HG02970 (cell line): ENCODE measurements around the gene DNAJB1.

Source experiments
- ATAC-seq: cut with Tn5 transposase; IDR thresholded peaks from one replicate; pipeline ENCODE4 v1.9.1; 2021; ENCODE audit warnings: mild to moderate bottlenecking, moderate library complexity, moderate number of reproducible peaks; ENCODE audit not compliant: unreplicated experiment, low FRiP score

Gene DNAJB1

GRCh38 chr19:14497228-14497921 lies 20.8 kb downstream of the DNAJB1 start:
- ATAC-seq: no peak

GRCh38 chr19:14496834-14497227 lies 21.4 kb downstream of the DNAJB1 start:
- no peak for ATAC-seq

GRCh38 chr19:14496029-14496833 lies 22.0 kb downstream of the DNAJB1 start, which contains the start of gene GIPC1:
TSS of gene GIPC1 (minus strand) at chr19:14496127. CDS start at chr19:14482976, 13,151 bp downstream.
- ATAC-seq: no peak

- ATAC-seq: no peak
Measured at GRCh38 chr19:14495672-14496028, 22.5 kb downstream of the DNAJB1 start.

- no peak for ATAC-seq
Measured at GRCh38 chr19:14494910-14495671, 23.1 kb downstream of the DNAJB1 start.

- ATAC-seq: no peak
Measured at GRCh38 chr19:14494411-14494810, 23.8 kb downstream of the DNAJB1 start.

GRCh38 chr19:14492756-14493337 lies 25.4 kb downstream of the DNAJB1 start:
- no peak for ATAC-seq

GRCh38 chr19:14487370-14488125 lies 30.6 kb downstream of the DNAJB1 start:
- ATAC-seq: no peak

GRCh38 chr19:14482172-14482941 lies 35.8 kb downstream of the DNAJB1 start:
- ATAC-seq: no peak

GRCh38 chr19:14480700-14481079 lies 37.5 kb downstream of the DNAJB1 start:
- ATAC-seq: no peak

GRCh38 chr19:14479975-14480699 lies 38.1 kb downstream of the DNAJB1 start:
- no peak for ATAC-seq

GRCh38 chr19:14479309-14479974 lies 38.8 kb downstream of the DNAJB1 start:
- no peak for ATAC-seq

GRCh38 chr19:14478113-14478545 lies 40.1 kb downstream of the DNAJB1 start:
- no peak for ATAC-seq

GRCh38 chr19:14477418-14478112 lies 40.6 kb downstream of the DNAJB1 start:
- no peak for ATAC-seq

- ATAC-seq: no peak
Measured at GRCh38 chr19:14476673-14477401, 41.4 kb downstream of the DNAJB1 start.

GRCh38 chr19:14476327-14476672 lies 41.9 kb downstream of the DNAJB1 start:
- no peak for ATAC-seq
